Tibial nerve (tissue), 3 donors: ENCODE measurements around the gene LCLAT1.

Experiments
- POLR2A ChIP-seq, 2 donors: fragments of 450-650 bp; IDR thresholded peaks; one replicate each; pipeline ENCODE4 v1.6.1; 2017; ENCODE audit warnings: antibody characterized with exemption in 2 of 2, mild to moderate bottlenecking in 2 of 2, moderate library complexity in 2 of 2
- TF ChIP-seq, protein P1 (sequence below), 5 experiments: fragments of 200-600 bp in 3 of 5; fragments of 450-650 bp in 2 of 5; sonication (generic) in 3 of 5; IDR thresholded peaks; one replicate each; pipeline ENCODE4 v1.5.1; 2016 to 2019; ENCODE audit warnings: antibody characterized with exemption in 5 of 5, mild to moderate bottlenecking in 3 of 5, moderate library complexity in 2 of 5

DNA sequence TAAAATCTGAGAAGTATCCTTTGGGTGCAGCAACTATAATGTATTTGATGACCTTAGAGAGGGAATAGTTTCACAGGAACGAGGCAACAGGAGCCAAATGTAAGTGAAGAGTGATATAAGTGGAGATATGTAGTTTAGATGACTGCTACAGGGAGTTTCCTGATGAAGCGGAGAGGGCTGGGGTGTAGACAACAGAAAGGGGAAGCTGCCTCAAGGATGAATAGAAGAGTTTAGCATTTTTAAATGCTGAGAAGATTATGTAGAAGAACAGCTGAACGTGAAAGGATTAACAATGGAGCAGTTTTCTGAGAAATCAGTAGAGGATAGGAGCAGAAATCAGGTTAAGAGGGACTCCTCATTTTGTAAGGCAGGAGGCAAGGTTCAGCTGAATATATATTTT, 133.3 kb downstream of the LCLAT1 start:
- TF ChIP-seq, protein P1, sequence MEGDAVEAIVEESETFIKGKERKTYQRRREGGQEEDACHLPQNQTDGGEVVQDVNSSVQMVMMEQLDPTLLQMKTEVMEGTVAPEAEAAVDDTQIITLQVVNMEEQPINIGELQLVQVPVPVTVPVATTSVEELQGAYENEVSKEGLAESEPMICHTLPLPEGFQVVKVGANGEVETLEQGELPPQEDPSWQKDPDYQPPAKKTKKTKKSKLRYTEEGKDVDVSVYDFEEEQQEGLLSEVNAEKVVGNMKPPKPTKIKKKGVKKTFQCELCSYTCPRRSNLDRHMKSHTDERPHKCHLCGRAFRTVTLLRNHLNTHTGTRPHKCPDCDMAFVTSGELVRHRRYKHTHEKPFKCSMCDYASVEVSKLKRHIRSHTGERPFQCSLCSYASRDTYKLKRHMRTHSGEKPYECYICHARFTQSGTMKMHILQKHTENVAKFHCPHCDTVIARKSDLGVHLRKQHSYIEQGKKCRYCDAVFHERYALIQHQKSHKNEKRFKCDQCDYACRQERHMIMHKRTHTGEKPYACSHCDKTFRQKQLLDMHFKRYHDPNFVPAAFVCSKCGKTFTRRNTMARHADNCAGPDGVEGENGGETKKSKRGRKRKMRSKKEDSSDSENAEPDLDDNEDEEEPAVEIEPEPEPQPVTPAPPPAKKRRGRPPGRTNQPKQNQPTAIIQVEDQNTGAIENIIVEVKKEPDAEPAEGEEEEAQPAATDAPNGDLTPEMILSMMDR (IDR thresholded peaks at IDR 0.05), result no peak
- no peak for TF ChIP-seq POLR2A (IDR thresholded peaks at IDR 0.05)
